HepG2 (cell line): ENCODE results near the gene SLX9. TPM values are rescaled to one million over a fixed set of nuclear protein-coding genes. Genes with fewer than 3 reads are reported as not detected.

ENCODE experiments used
- ATF1 ChIP-seq: IDR thresholded peaks from 2 replicates; pipeline ENCODE4 v1.6.1; 2016; ENCODE audit warnings: mild to moderate bottlenecking, control low read depth
- EZH2 ChIP-seq: conservative IDR thresholded peaks from 2 replicates; pipeline ENCODE4 v1.6.1; 2012; ENCODE audit warnings: mild to moderate bottlenecking, low read depth, low read length, moderate library complexity
- HHEX ChIP-seq: IDR thresholded peaks from 2 replicates; pipeline ENCODE4 v1.6.1; 2016; ENCODE audit warnings: control low read depth
- IKZF5 ChIP-seq: IDR thresholded peaks from 2 replicates; pipeline ENCODE4 v1.6.1; 2018; ENCODE audit warnings: missing genetic modification reagents, mild to moderate bottlenecking, missing compliant biosample characterization
- KMT2A ChIP-seq: sonication (generic); formaldehyde crosslinking; IDR thresholded peaks from 2 replicates; pipeline ENCODE4 v1.4.0; 2020; ENCODE audit warnings: missing genetic modification reagents
- MIER3 ChIP-seq: IDR thresholded peaks from 2 replicates; pipeline ENCODE4 v1.6.1; 2016; ENCODE audit warnings: missing compliant biosample characterization, borderline replicate concordance
- PTBP1 ChIP-seq: fragments of 200-400 bp; formaldehyde crosslinking; IDR thresholded peaks from 2 replicates; pipeline ENCODE4 v1.6.1; 2018; ENCODE audit warnings: low read length, low read depth; ENCODE audit not compliant: poor library complexity, severe bottlenecking
- RELA ChIP-seq: sonication (generic); formaldehyde crosslinking; IDR thresholded peaks from 2 replicates; pipeline ENCODE4 v1.4.0; 2020; ENCODE audit warnings: missing genetic modification reagents
- SMAD3 ChIP-seq: sonication (generic); formaldehyde crosslinking; IDR thresholded peaks from 2 replicates; pipeline ENCODE4 v1.4.0; 2020; ENCODE audit warnings: missing genetic modification reagents
- SRY ChIP-seq: sonication (generic); formaldehyde crosslinking; IDR thresholded peaks from 2 replicates; pipeline ENCODE4 v1.8.0; 2022; ENCODE audit warnings: mild to moderate bottlenecking, missing genetic modification reagents
- TBX2 ChIP-seq: sonication (generic); formaldehyde crosslinking; IDR thresholded peaks from 2 replicates; pipeline ENCODE4 v1.5.0; 2020; ENCODE audit warnings: missing genetic modification reagents, mild to moderate bottlenecking, borderline replicate concordance
- TBX3 ChIP-seq: fragments of 450-650 bp; IDR thresholded peaks from 2 replicates; pipeline ENCODE4 v1.6.1; 2017; ENCODE audit warnings: antibody characterized with exemption, mild to moderate bottlenecking, inconsistent platforms, borderline replicate concordance
- ZFX ChIP-seq: sonication (generic); formaldehyde crosslinking; IDR thresholded peaks from 2 replicates; pipeline ENCODE4 v1.4.0; 2020; ENCODE audit warnings: mild to moderate bottlenecking, low read depth, missing genetic modification reagents, moderate library complexity
- ZMYM2 ChIP-seq: sonication (generic); formaldehyde crosslinking; IDR thresholded peaks from 2 replicates; pipeline ENCODE4 v1.8.0; 2022; ENCODE audit warnings: mild to moderate bottlenecking, missing genetic modification reagents
- ZNF180 ChIP-seq: sonication (generic); formaldehyde crosslinking; IDR thresholded peaks from 2 replicates; pipeline ENCODE4 v1.4.0; 2020; ENCODE audit warnings: low read depth, missing genetic modification reagents, borderline replicate concordance
- ZNF251 ChIP-seq: sonication (generic); formaldehyde crosslinking; IDR thresholded peaks from 2 replicates; pipeline ENCODE4 v1.9.0; 2021; ENCODE audit warnings: mild to moderate bottlenecking, missing genetic modification reagents
- ZNF274 ChIP-seq: sonication (generic); formaldehyde crosslinking; IDR thresholded peaks from 2 replicates; pipeline ENCODE4 v1.5.1; 2020; ENCODE audit warnings: mild to moderate bottlenecking, missing genetic modification reagents
- ZNF280D ChIP-seq: sonication (generic); formaldehyde crosslinking; IDR thresholded peaks from 2 replicates; pipeline ENCODE4 v1.5.1; 2020; ENCODE audit warnings: mild to moderate bottlenecking, missing genetic modification reagents
- ZNF329 ChIP-seq: sonication (generic); formaldehyde crosslinking; IDR thresholded peaks from 2 replicates; pipeline ENCODE4 v1.9.0; 2021; ENCODE audit warnings: low read depth, mild to moderate bottlenecking, missing genetic modification reagents
- ZNF354B ChIP-seq: sonication (generic); formaldehyde crosslinking; IDR thresholded peaks from 2 replicates; pipeline ENCODE4 v1.8.0; 2022; ENCODE audit warnings: mild to moderate bottlenecking, missing genetic modification reagents
- ZNF446 ChIP-seq: sonication (generic); formaldehyde crosslinking; IDR thresholded peaks from 2 replicates; pipeline ENCODE4 v1.5.0; 2020; ENCODE audit warnings: mild to moderate bottlenecking, missing genetic modification reagents
- ZNF550 ChIP-seq: sonication (generic); formaldehyde crosslinking; IDR thresholded peaks from 2 replicates; pipeline ENCODE4 v1.4.0; 2020; ENCODE audit warnings: mild to moderate bottlenecking, missing genetic modification reagents, borderline replicate concordance
- ZNF572 ChIP-seq: sonication (generic); formaldehyde crosslinking; IDR thresholded peaks from 2 replicates; pipeline ENCODE4 v1.5.1; 2020; ENCODE audit warnings: mild to moderate bottlenecking, missing genetic modification reagents
- ZNF782 ChIP-seq: sonication (generic); formaldehyde crosslinking; IDR thresholded peaks from 2 replicates; pipeline ENCODE4 v1.4.0; 2020; ENCODE audit warnings: missing genetic modification reagents, mild to moderate bottlenecking, borderline replicate concordance
- ZSCAN31 ChIP-seq: sonication (generic); formaldehyde crosslinking; IDR thresholded peaks from 2 replicates; pipeline ENCODE4 v1.5.0; 2020; ENCODE audit warnings: low read depth, mild to moderate bottlenecking, missing genetic modification reagents
- polyA plus RNA-seq, 8 experiments: library from polyadenylated mRNA; depleted of rRNA in 3 of 8; stranded (reverse) in 7 of 8; unstranded in 1 of 8; fragments of >200 nt; fragmentation: Illumina TruSeq in 4 of 8; extraction: Trizol in 4 of 8; gene quantifications; 2 replicates each; pipeline versions ENCODE4 v1.2.1 to v1.2.3, GENCODE V29; 2011 to 2016; ENCODE audit warnings: low read depth in 4 of 8, missing spikeins in 1 of 8, mixed read lengths in 1 of 8; ENCODE audit not compliant: insufficient read depth in 1 of 8
- total RNA-seq, 5 experiments: library from RNA; depleted of rRNA; stranded (reverse); fragments of >200 nt; fragmentation: Illumina TruSeq; extraction: Trizol; gene quantifications; 2 replicates each; pipeline ENCODE4 v1.2.3, GENCODE V29; 2016; ENCODE audit warnings: low read depth in 1 of 5
- TF ChIP-seq, protein P1 (sequence below): IDR thresholded peaks from 2 replicates; pipeline ENCODE4 v1.6.1; 2016; ENCODE audit warnings: mild to moderate bottlenecking, missing biosample characterization, missing genetic modification reagents
- TF ChIP-seq, protein P2 (sequence below): sonication (generic); formaldehyde crosslinking; IDR thresholded peaks from 2 replicates; pipeline ENCODE4 v1.5.0; 2020; ENCODE audit warnings: missing genetic modification reagents

The SLX9 gene
- total and polyA plus RNA-seq, 2 of the 13 experiments (the other 11 are each of a cell fraction or from before 2014, with no cell fraction given), result 21.0 to 47.1 TPM

DNA sequence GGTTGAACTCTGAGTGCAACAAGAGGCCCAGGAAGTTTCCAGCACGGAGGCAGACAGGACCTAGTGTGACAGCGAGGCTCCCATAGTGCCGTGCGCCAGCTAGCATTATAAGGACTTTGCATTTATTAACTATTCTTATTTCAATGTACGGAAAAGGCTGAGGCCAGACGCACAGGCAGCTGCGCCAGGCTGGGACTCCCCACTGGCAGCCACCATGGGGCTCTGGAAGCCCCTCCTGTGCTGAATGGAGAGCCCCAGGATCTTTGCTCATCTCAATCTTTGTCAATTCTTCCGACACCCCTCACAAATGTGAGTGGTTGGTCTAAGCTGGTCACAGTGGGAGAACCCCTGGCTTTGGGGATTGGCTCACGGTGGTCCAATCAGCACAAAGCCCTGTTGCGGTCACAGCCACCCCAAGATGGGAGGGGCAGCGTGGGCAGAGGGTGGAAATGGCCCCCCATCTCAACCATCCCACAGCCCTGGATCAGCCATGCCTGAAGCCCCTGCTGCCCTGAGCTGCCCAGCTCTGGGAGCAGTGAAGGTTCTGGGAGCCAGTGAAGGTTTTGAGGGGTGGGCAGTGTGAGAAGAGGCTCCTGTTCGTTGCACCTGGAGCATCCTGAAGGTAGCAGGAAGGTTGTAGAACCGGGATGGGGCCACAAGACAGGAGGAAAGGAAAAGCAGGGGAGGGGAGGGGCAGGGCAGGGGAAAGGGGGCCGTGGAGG is 75.1 kb downstream of the SLX9 start (continued):
- TF ChIP-seq TBX3, result no peak
- no peak for TF ChIP-seq IKZF5
- no peak for TF ChIP-seq ZNF782 (CRISPR knock-in tag)
- TF ChIP-seq ATF1 (CRISPR knock-in tag), result no peak
- no peak for TF ChIP-seq ZNF180 (CRISPR knock-in tag)
- TF ChIP-seq ZNF354B, result no peak
- peak; percentile 65; the same call in 1 of the 2 replicates for TF ChIP-seq ZNF329 (CRISPR knock-in tag)
- no peak for TF ChIP-seq EZH2
- TF ChIP-seq, protein P1, sequence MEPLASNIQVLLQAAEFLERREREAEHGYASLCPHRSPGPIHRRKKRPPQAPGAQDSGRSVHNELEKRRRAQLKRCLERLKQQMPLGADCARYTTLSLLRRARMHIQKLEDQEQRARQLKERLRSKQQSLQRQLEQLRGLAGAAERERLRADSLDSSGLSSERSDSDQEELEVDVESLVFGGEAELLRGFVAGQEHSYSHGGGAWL (CRISPR knock-in tag), result no peak
- no peak for TF ChIP-seq HHEX (CRISPR knock-in tag)
- no peak for TF ChIP-seq TBX2 (CRISPR knock-in tag)
- peak; percentile 26; the same call in 1 of the 2 replicates for TF ChIP-seq ZSCAN31
- TF ChIP-seq SRY, result no peak
- no peak for TF ChIP-seq PTBP1
- TF ChIP-seq ZNF550, result no peak
- 0 out of 2 replicates have a peak, but pooled peaks have one; percentile 15 for TF ChIP-seq ZFX
- no peak for TF ChIP-seq ZNF251 (CRISPR knock-in tag)
- no peak for TF ChIP-seq ZNF446 (CRISPR knock-in tag)
- 0 out of 2 replicates have a peak, but pooled peaks have one; percentile 5 for TF ChIP-seq ZMYM2 (CRISPR knock-in tag)
- TF ChIP-seq MIER3, result no peak
- TF ChIP-seq RELA (CRISPR knock-in tag), result no peak
- TF ChIP-seq SMAD3 (CRISPR knock-in tag), result no peak
- TF ChIP-seq, protein P2, sequence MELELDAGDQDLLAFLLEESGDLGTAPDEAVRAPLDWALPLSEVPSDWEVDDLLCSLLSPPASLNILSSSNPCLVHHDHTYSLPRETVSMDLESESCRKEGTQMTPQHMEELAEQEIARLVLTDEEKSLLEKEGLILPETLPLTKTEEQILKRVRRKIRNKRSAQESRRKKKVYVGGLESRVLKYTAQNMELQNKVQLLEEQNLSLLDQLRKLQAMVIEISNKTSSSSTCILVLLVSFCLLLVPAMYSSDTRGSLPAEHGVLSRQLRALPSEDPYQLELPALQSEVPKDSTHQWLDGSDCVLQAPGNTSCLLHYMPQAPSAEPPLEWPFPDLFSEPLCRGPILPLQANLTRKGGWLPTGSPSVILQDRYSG (CRISPR knock-in tag), result no peak
- no peak for TF ChIP-seq ZNF274 (CRISPR knock-in tag)
- no peak for TF ChIP-seq ZNF280D
- no peak for TF ChIP-seq KMT2A
- TF ChIP-seq ZNF572, result peak; percentile 51; the same call in 1 of the 2 replicates
